ENCODE results near the gene AARSD1. TPM values are rescaled to one million over a fixed set of nuclear protein-coding genes. Genes with fewer than 3 reads are reported as not detected.
"Not testable (repeated sequence)": the region's sequence is repeated elsewhere in the genome, so short reads cannot be mapped to it uniquely, and the experiment has no call there.

Gene AARSD1
- total and polyA plus RNA-seq, 2 donors (not counting 1 experiment from before 2014, with no cell fraction given): 17.7 to 37.3 TPM

- Histone ChIP-seq H3K27ac (ENCODE audit: insufficient read depth, low read length) (no peak overlapping the region), H3K9me3 (ENCODE audit: control insufficient read depth, insufficient read depth, low read depth, low read length) (no peaks in the 10 kb centered on the region), H3K4me1 (ENCODE audit: control insufficient read depth, extremely low read depth, insufficient read depth, low read length) (peaks cover 2% of the 10 kb centered on the region), H3K79me2 (ENCODE audit: control insufficient read depth, insufficient read depth, low read length) (no peaks in the 10 kb centered on the region), H3K9ac (ENCODE audit: insufficient read depth, low read length) (no peak overlapping the region), H4K20me1 (ENCODE audit: control insufficient read depth, extremely low read depth, insufficient read depth, low read length) (no peaks in the 10 kb centered on the region), H3K4me3 (replicated peaks in 1 of 4; ENCODE audit: control extremely low read depth in 1 of 4, insufficient read depth in 1 of 4, low read depth in 3 of 4, low read length in 4 of 4) (no peak overlapping the region), H3K36me3 (ENCODE audit: control insufficient read depth, insufficient read depth, low read length) (no peaks in the 10 kb centered on the region), H2AFZ (ENCODE audit: low read length) (no peak overlapping the region), H3K27me3 (ENCODE audit: control insufficient read depth, insufficient read depth, low read length) (no peaks in the 10 kb centered on the region), H3K4me2 (ENCODE audit: extremely low read depth, insufficient read depth, low read length) (no peak overlapping the region)
- DNase-seq (ENCODE audit: low read depth in 2 of 2): no peak
- TF ChIP-seq EZH2 (IDR thresholded peaks at IDR 0.05; ENCODE audit: low read length, missing control alignments) (no peak), CTCF (conservative IDR thresholded peaks at IDR 0.05 in 1 of 2, IDR thresholded peaks at IDR 0.05 in 1 of 2; ENCODE audit: low read depth in 1 of 2, low read length in 2 of 2) (no peak)
Measured at GRCh38 chr17:42975265-42975664, 11.0 kb upstream of the AARSD1 start.

GRCh38 chr17:42973323-42973722 is 9.1 kb upstream of the AARSD1 start:
- H3K4me1 ChIP-seq (ENCODE audit: control insufficient read depth, extremely low read depth, insufficient read depth, low read length); H3K9me3 ChIP-seq (ENCODE audit: control insufficient read depth, insufficient read depth, low read depth, low read length); H3K36me3 ChIP-seq (ENCODE audit: control insufficient read depth, insufficient read depth, low read length); H3K27ac ChIP-seq (ENCODE audit: insufficient read depth, low read length); H2AFZ ChIP-seq (ENCODE audit: low read length); H3K9ac ChIP-seq (ENCODE audit: insufficient read depth, low read length); H3K4me2 ChIP-seq (ENCODE audit: extremely low read depth, insufficient read depth, low read length); H4K20me1 ChIP-seq (ENCODE audit: control insufficient read depth, extremely low read depth, insufficient read depth, low read length); H3K79me2 ChIP-seq (ENCODE audit: control insufficient read depth, insufficient read depth, low read length); H3K27me3 ChIP-seq (ENCODE audit: control insufficient read depth, insufficient read depth, low read length); DNase-seq (ENCODE audit: low read depth in 2 of 2); H3K4me3 ChIP-seq (replicated peaks in 1 of 4; ENCODE audit: control extremely low read depth in 1 of 4, insufficient read depth in 1 of 4, low read depth in 3 of 4, low read length in 4 of 4): not testable (repeated sequence)

- DNase-seq (ENCODE audit: low read depth in 2 of 2): no peak
- no peaks in the 10 kb centered on the region for H3K79me2 ChIP-seq (ENCODE audit: control insufficient read depth, insufficient read depth, low read length)
- no peak overlapping the region for H3K4me3 ChIP-seq (replicated peaks in 1 of 4; ENCODE audit: control extremely low read depth in 1 of 4, insufficient read depth in 1 of 4, low read depth in 3 of 4, low read length in 4 of 4)
- H3K4me1 ChIP-seq (ENCODE audit: control insufficient read depth, extremely low read depth, insufficient read depth, low read length): no peaks in the 10 kb centered on the region
- no peaks in the 10 kb centered on the region for H3K27me3 ChIP-seq (ENCODE audit: control insufficient read depth, insufficient read depth, low read length)
- H3K9me3 ChIP-seq (ENCODE audit: control insufficient read depth, insufficient read depth, low read depth, low read length): no peaks in the 10 kb centered on the region
- TF ChIP-seq EZH2 (IDR thresholded peaks at IDR 0.05; ENCODE audit: low read length, missing control alignments) (no peak), CTCF (conservative IDR thresholded peaks at IDR 0.05 in 1 of 2, IDR thresholded peaks at IDR 0.05 in 1 of 2; ENCODE audit: low read depth in 1 of 2, low read length in 2 of 2) (no peak)
- no peak overlapping the region for H3K4me2 ChIP-seq (ENCODE audit: extremely low read depth, insufficient read depth, low read length)
- no peak overlapping the region for H3K27ac ChIP-seq (ENCODE audit: insufficient read depth, low read length)
- no peak overlapping the region for H3K9ac ChIP-seq (ENCODE audit: insufficient read depth, low read length)
- no peaks in the 10 kb centered on the region for H3K36me3 ChIP-seq (ENCODE audit: control insufficient read depth, insufficient read depth, low read length)
- H2AFZ ChIP-seq (ENCODE audit: low read length): no peak overlapping the region
- no peaks in the 10 kb centered on the region for H4K20me1 ChIP-seq (ENCODE audit: control insufficient read depth, extremely low read depth, insufficient read depth, low read length)
Measured at GRCh38 chr17:42971589-42971988, 7.3 kb upstream of the AARSD1 start.

All from fibroblast of lung (primary cell).